Activated CD8-positive, alpha-beta memory T cell treated with anti-CD3 and anti-CD28 coated beads, Interleukin-2, amount 50 U/mL, for 1 hour (primary cell): ENCODE data around the gene LRMDA.

Source experiments
- DNase-seq: peaks from one replicate; pipeline ENCODE4 v3.0.0-alpha.2; 2020; ENCODE audit errors: extremely low read depth

LRMDA gene

GRCh38 chr10:75870039-75870645, 438.7 kb downstream of the LRMDA start:
- no peak for DNase-seq

GRCh38 chr10:75875740-75876139, 444.3 kb downstream of the LRMDA start:
- DNase-seq = no peak

GRCh38 chr10:75876710-75877109, 445.3 kb downstream of the LRMDA start:
- DNase-seq = no peak

GRCh38 chr10:75877877-75878276, 446.5 kb downstream of the LRMDA start:
- no peak for DNase-seq

GRCh38 chr10:75878586-75878985, 447.2 kb downstream of the LRMDA start:
- DNase-seq = no peak

GRCh38 chr10:75880031-75880775, 448.8 kb downstream of the LRMDA start:
- no peak for DNase-seq

- no peak for DNase-seq
Measured at GRCh38 chr10:75883081-75884072, 452.0 kb downstream of the LRMDA start.

- DNase-seq = no peak
Measured at GRCh38 chr10:75884808-75885207, 453.4 kb downstream of the LRMDA start.

- no peak for DNase-seq
Measured at GRCh38 chr10:75887369-75887768, 455.9 kb downstream of the LRMDA start.

GRCh38 chr10:75887992-75888680, 456.7 kb downstream of the LRMDA start:
- DNase-seq = no peak

GRCh38 chr10:75889051-75889450, 457.6 kb downstream of the LRMDA start:
- no peak for DNase-seq

GRCh38 chr10:75894761-75895160, 463.3 kb downstream of the LRMDA start:
- DNase-seq = no peak

GRCh38 chr10:75895259-75895658, 463.8 kb downstream of the LRMDA start:
- DNase-seq = no peak

- no peak for DNase-seq
Measured at GRCh38 chr10:75899816-75900390, 468.5 kb downstream of the LRMDA start.

- DNase-seq = no peak
Measured at GRCh38 chr10:75902816-75903215, 471.4 kb downstream of the LRMDA start.

- DNase-seq = no peak
Measured at GRCh38 chr10:75904499-75905283, 473.3 kb downstream of the LRMDA start.

GRCh38 chr10:75905490-75905889, 474.1 kb downstream of the LRMDA start:
- DNase-seq = no peak

GRCh38 chr10:75910032-75910431, 478.6 kb downstream of the LRMDA start:
- DNase-seq = no peak

- no peak for DNase-seq
Measured at GRCh38 chr10:75911426-75911825, 480.0 kb downstream of the LRMDA start.

- DNase-seq = no peak
Measured at GRCh38 chr10:75916906-75917305, 485.5 kb downstream of the LRMDA start.

GRCh38 chr10:75919913-75920312, 488.5 kb downstream of the LRMDA start:
- DNase-seq = no peak
